ENCODE measurements around the gene ANKRD31. TPM values are rescaled to one million over a fixed set of nuclear protein-coding genes. Genes with fewer than 3 reads are reported as not detected.

The ANKRD31 gene
- total RNA-seq, 1 experiment from 2014 or later, result 0.11 TPM

- Mint-ChIP-seq H3K4me3 (no peak overlapping the region), H3K27ac (no peak overlapping the region), H3K4me1 (peaks cover 11 to 14% of the 10 kb centered on the region in 2 experiments), H3K9me3 (no peaks in the 10 kb centered on the region; a peak in 1 of 5 replicates), H3K27me3 (ENCODE audit: low read depth) (no peaks in the 10 kb centered on the region; the same call in 1 of the 2 replicates), H3K36me3 (ENCODE audit: insufficient read depth in 1 of 3, low read depth in 3 of 3) (no peaks in the 10 kb centered on the region)
- Histone ChIP-seq H3K56ac (ENCODE audit: insufficient read length, low read depth, low read length) (no peak overlapping the region), H3K9ac (ENCODE audit: extremely low read depth, insufficient read length, low read length) (no peak overlapping the region), H4K5ac (ENCODE audit: insufficient read length, low read depth, low read length) (no peak overlapping the region), H3K23ac (ENCODE audit: insufficient read length, low read depth, low read length) (no peak overlapping the region), H3K79me2 (ENCODE audit: insufficient read depth, low read length) (no peaks in the 10 kb centered on the region), H4K91ac (ENCODE audit: insufficient read length, low read depth, low read length) (no peak overlapping the region), H3K23me2 (ENCODE audit: insufficient read length, low read depth, low read length, poor library complexity, severe bottlenecking) (no peaks in the 10 kb centered on the region), H2BK5ac (ENCODE audit: insufficient read length, low read length) (no peak overlapping the region), H3K4ac (ENCODE audit: low read depth, low read length) (no peak overlapping the region), H2BK12ac (ENCODE audit: insufficient read length, low read depth, low read length) (no peak overlapping the region), H2BK120ac (ENCODE audit: low read depth, low read length, poor library complexity, severe bottlenecking) (no peak overlapping the region), H3T11ph (ENCODE audit: low read length) (no peak overlapping the region), H3K4me1 (ENCODE audit: insufficient read depth, low read length) (no peaks in the 10 kb centered on the region), H2AFZ (ENCODE audit: low read length) (no peak overlapping the region), H3K4me2 (ENCODE audit: insufficient read depth, insufficient read length, low read length) (no peak overlapping the region), H3K27ac (ENCODE audit: insufficient read length, low read depth, low read length) (no peak overlapping the region), H4K8ac (replicated peaks; ENCODE audit: insufficient read length, low read depth, low read length) (no peak overlapping the region), H3K27me3 (ENCODE audit: insufficient read depth, low read length) (no peaks in the 10 kb centered on the region), H3K9me3 (ENCODE audit: control insufficient read depth, low read depth, low read length) (no peaks in the 10 kb centered on the region), H4K20me1 (ENCODE audit: control insufficient read depth, insufficient read depth, insufficient read length) (no peaks in the 10 kb centered on the region), H2BK20ac (ENCODE audit: low read depth, low read length, poor library complexity, severe bottlenecking) (no peak overlapping the region), H3K79me1 (ENCODE audit: insufficient read depth, low read depth, low read length, poor library complexity, severe bottlenecking) (no peaks in the 10 kb centered on the region), H2AK5ac (ENCODE audit: insufficient read length, low read length) (no peak overlapping the region), H3K14ac (ENCODE audit: insufficient read depth, low read length) (no peak overlapping the region), H3K18ac (ENCODE audit: insufficient read length, low read depth, low read length) (no peak overlapping the region), H2BK15ac (ENCODE audit: low read depth, low read length) (no peak overlapping the region)
- WGBS (ENCODE audit: extremely low coverage, insufficient read length, low lambda C conversion rate), result no CpG with 5 or more reads among the region's 7 CpGs
- DNase-seq, result no peak
- no peak for TF ChIP-seq CTCF (conservative IDR thresholded peaks at IDR 0.05)
Measured at GRCh38 chr5:75018805-75019587, 217.7 kb downstream of the ANKRD31 start.

Other genes with a start within 250 kb of the ANKRD31 start
- gene GCNT4, start 184.3 kb downstream of the ANKRD31 start, total RNA-seq (2021), result 0.63 and 0.66 TPM in 2 replicates
- gene HMGCR, start 100.3 kb upstream of the ANKRD31 start, total RNA-seq (2021), result 158 and 178 TPM in 2 replicates